ENCODE data around the gene ABLIM2. TPM values are rescaled to one million over a fixed set of nuclear protein-coding genes. Genes with fewer than 3 reads are reported as not detected.

ABLIM2 gene
- total RNA-seq, 1 experiment from 2014 or later: 1.0 TPM

DNA sequence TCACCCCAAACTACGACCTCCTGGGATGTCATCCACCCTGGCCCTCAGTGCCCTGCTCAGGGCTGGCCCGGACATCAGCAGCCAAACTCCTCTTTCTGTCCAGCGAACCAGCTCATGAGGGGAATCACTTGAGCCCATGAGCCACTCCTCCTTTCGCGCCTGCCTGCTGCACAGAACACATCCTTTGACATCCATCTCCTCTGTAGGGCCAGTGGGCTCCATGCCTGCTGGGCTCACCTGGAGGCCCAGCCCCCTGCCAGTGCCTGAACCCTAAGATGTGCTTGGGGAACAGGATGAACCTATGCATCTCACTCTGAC is 43.5 kb downstream of the ABLIM2 start:
- Histone ChIP-seq H3T11ph (ENCODE audit: low read length) (no peak overlapping the region), H3K27me3 (ENCODE audit: insufficient read depth, low read length) (no peaks in the 10 kb centered on the region), H2BK12ac (ENCODE audit: insufficient read length, low read depth, low read length) (no peak overlapping the region), H3K27ac (ENCODE audit: insufficient read length, low read depth, low read length) (no peak overlapping the region), H2BK20ac (ENCODE audit: low read depth, low read length, poor library complexity, severe bottlenecking) (no peak overlapping the region), H3K4me1 (ENCODE audit: insufficient read depth, low read length) (no peaks in the 10 kb centered on the region; the same call in 1 of the 2 replicates), H2BK120ac (ENCODE audit: low read depth, low read length, poor library complexity, severe bottlenecking) (no peak overlapping the region), H3K18ac (ENCODE audit: insufficient read length, low read depth, low read length) (no peak overlapping the region), H3K9ac (ENCODE audit: extremely low read depth, insufficient read length, low read length) (no peak overlapping the region), H3K14ac (ENCODE audit: insufficient read depth, low read length) (no peak overlapping the region), H3K4ac (ENCODE audit: low read depth, low read length) (no peak overlapping the region), H4K20me1 (ENCODE audit: control insufficient read depth, insufficient read depth, insufficient read length) (no peaks in the 10 kb centered on the region), H3K9me3 (ENCODE audit: control insufficient read depth, low read depth, low read length) (no peaks in the 10 kb centered on the region), H3K79me2 (ENCODE audit: insufficient read depth, low read length) (no peaks in the 10 kb centered on the region), H2BK5ac (ENCODE audit: insufficient read length, low read length) (no peak overlapping the region), H2AFZ (ENCODE audit: low read length) (no peak overlapping the region), H3K23me2 (ENCODE audit: insufficient read length, low read depth, low read length, poor library complexity, severe bottlenecking) (no peaks in the 10 kb centered on the region), H2AK5ac (ENCODE audit: insufficient read length, low read length) (no peak overlapping the region), H3K56ac (ENCODE audit: insufficient read length, low read depth, low read length) (no peak overlapping the region), H4K91ac (ENCODE audit: insufficient read length, low read depth, low read length) (no peak overlapping the region), H3K79me1 (ENCODE audit: insufficient read depth, low read depth, low read length, poor library complexity, severe bottlenecking) (no peaks in the 10 kb centered on the region), H2BK15ac (ENCODE audit: low read depth, low read length) (no peak overlapping the region), H4K8ac (replicated peaks; ENCODE audit: insufficient read length, low read depth, low read length) (no peak overlapping the region), H4K5ac (ENCODE audit: insufficient read length, low read depth, low read length) (no peak overlapping the region), H3K23ac (ENCODE audit: insufficient read length, low read depth, low read length) (no peak overlapping the region), H3K4me2 (ENCODE audit: insufficient read depth, insufficient read length, low read length) (no peak overlapping the region)
- no peak overlapping the region for H3K4me3 Mint-ChIP-seq
- H3K27me3 Mint-ChIP-seq (ENCODE audit: low read depth): no peaks in the 10 kb centered on the region; the same call in 1 of the 2 replicates
- H3K36me3 Mint-ChIP-seq (ENCODE audit: insufficient read depth in 1 of 3, low read depth in 3 of 3): no peaks in the 10 kb centered on the region; a peak in 1 of 7 replicates
- peaks cover 24 to 34% of the 10 kb centered on the region in 2 experiments for H3K4me1 Mint-ChIP-seq
- TF ChIP-seq, protein P1, sequence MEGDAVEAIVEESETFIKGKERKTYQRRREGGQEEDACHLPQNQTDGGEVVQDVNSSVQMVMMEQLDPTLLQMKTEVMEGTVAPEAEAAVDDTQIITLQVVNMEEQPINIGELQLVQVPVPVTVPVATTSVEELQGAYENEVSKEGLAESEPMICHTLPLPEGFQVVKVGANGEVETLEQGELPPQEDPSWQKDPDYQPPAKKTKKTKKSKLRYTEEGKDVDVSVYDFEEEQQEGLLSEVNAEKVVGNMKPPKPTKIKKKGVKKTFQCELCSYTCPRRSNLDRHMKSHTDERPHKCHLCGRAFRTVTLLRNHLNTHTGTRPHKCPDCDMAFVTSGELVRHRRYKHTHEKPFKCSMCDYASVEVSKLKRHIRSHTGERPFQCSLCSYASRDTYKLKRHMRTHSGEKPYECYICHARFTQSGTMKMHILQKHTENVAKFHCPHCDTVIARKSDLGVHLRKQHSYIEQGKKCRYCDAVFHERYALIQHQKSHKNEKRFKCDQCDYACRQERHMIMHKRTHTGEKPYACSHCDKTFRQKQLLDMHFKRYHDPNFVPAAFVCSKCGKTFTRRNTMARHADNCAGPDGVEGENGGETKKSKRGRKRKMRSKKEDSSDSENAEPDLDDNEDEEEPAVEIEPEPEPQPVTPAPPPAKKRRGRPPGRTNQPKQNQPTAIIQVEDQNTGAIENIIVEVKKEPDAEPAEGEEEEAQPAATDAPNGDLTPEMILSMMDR (conservative IDR thresholded peaks at IDR 0.05): no peak
- no CpG with 5 or more reads among the region's 5 CpGs for WGBS (ENCODE audit: extremely low coverage, insufficient read length, low lambda C conversion rate)
- H3K9me3 Mint-ChIP-seq: peaks cover 0 to 5% of the 10 kb centered on the region in 2 experiments; a peak in 3 of 5 replicates
- H3K27ac Mint-ChIP-seq: peak overlapping the region in 1 of 3 experiments; percentile 83; a peak in 3 of 7 replicates
- no peak for DNase-seq
